Activated CD8-positive, alpha-beta T cell treated with anti-CD3 and anti-CD28 coated beads, Interleukin-2, amount 10 ng/mL, durations not matched to agents 7 days and 5 days (primary cell): Measurements from ENCODE around the gene TDP1. TPM values are rescaled to one million over a fixed set of nuclear protein-coding genes. Genes with fewer than 3 reads are reported as not detected.

Experiments
- ATAC-seq: fragments of 150-1000 bp; cut with Tn5 transposase; one replicate; pipeline ENCODE4 v1.10.0; 2021; ENCODE audit warnings: moderate library complexity
- CTCF ChIA-PET: fragments of 350-600 bp; sonication (Branson Sonifier 250); formaldehyde crosslinking; loops from one replicate; lab custom pipeline; 2021; ENCODE audit warnings: antibody characterized with exemption; lab: Charles Lee
- POLR2A ChIA-PET: fragments of 350-600 bp; sonication (Branson Sonifier 250); formaldehyde crosslinking; loops from one replicate; lab custom pipeline; 2021; ENCODE audit warnings: antibody characterized with exemption; lab: Charles Lee
- DNase-seq: peaks from one replicate; pipeline ENCODE4 v3.0.0-alpha.2; 2020
- H3K27ac Mint-ChIP-seq: one replicate; pipeline ENCODE4 v1.8.0; 2021; ENCODE audit warnings: mild to moderate bottlenecking, mixed read lengths
- H3K27me3 Mint-ChIP-seq: one replicate; pipeline ENCODE4 v1.8.0; 2021; ENCODE audit warnings: low read depth, mixed read lengths
- H3K36me3 Mint-ChIP-seq: one replicate; pipeline ENCODE4 v1.8.0; 2021; ENCODE audit warnings: low read depth, mixed read lengths
- H3K4me1 Mint-ChIP-seq: one replicate; pipeline ENCODE4 v1.8.0; 2021; ENCODE audit warnings: low read depth, mixed read lengths
- H3K4me3 Mint-ChIP-seq: one replicate; pipeline ENCODE4 v1.8.0; 2021; ENCODE audit warnings: mild to moderate bottlenecking, mixed read lengths
- H3K9me3 Mint-ChIP-seq: one replicate; pipeline ENCODE4 v1.8.0; 2022; ENCODE audit warnings: mixed read lengths; ENCODE audit not compliant: insufficient read depth
- total RNA-seq, 2 experiments: library from RNA; stranded (reverse); gene quantifications; one replicate each; pipeline ENCODE4 v1.2.3, GENCODE V29; 2021

TDP1 gene
- total RNA-seq, 2 experiments from 2014 or later: 82.0 to 89.7 TPM

- Mint-ChIP-seq H3K4me3 (no peak overlapping the region), H3K36me3 (no peaks in the 10 kb centered on the region), H3K9me3 (no peaks in the 10 kb centered on the region), H3K4me1 (peaks cover 4% of the 10 kb centered on the region), H3K27ac (no peak overlapping the region), H3K27me3 (peaks cover 2% of the 10 kb centered on the region)
- ChIA-PET CTCF (no interaction called here), POLR2A (no interaction called here)
- no peak for ATAC-seq
- DNase-seq: no peak
Observed at GRCh38 chr14:89918721-89919120, 37.0 kb upstream of the TDP1 start.

- H3K27ac Mint-ChIP-seq: no peak overlapping the region
- H3K4me3 Mint-ChIP-seq: no peak overlapping the region
- ChIA-PET POLR2A (no interaction called here), CTCF (no interaction called here)
- H3K4me1 Mint-ChIP-seq: peaks cover 2% of the 10 kb centered on the region
- no peaks in the 10 kb centered on the region for H3K27me3 Mint-ChIP-seq
- no peaks in the 10 kb centered on the region for H3K36me3 Mint-ChIP-seq
- DNase-seq (no peak), ATAC-seq (no peak)
- no peaks in the 10 kb centered on the region for H3K9me3 Mint-ChIP-seq
Observed at GRCh38 chr14:89920056-89920455, 35.7 kb upstream of the TDP1 start.

GRCh38 chr14:89921346-89921745 lies 34.4 kb upstream of the TDP1 start:
- ChIA-PET POLR2A (no interaction called here), CTCF (interaction anchor here (0.9 to 1.4 kb wide), 2 partner anchors 18 to 26 kb away, joined by 3 read pairs; no protein-coding TSS in a partner anchor)
- Mint-ChIP-seq H3K9me3 (no peaks in the 10 kb centered on the region), H3K4me1 (no peaks in the 10 kb centered on the region), H3K4me3 (no peak overlapping the region), H3K36me3 (no peaks in the 10 kb centered on the region), H3K27ac (no peak overlapping the region), H3K27me3 (no peaks in the 10 kb centered on the region)
- ATAC-seq (no peak), DNase-seq (no peak)

GRCh38 chr14:89922031-89922907 lies 33.5 kb upstream of the TDP1 start:
- ChIA-PET CTCF (interaction anchor here (0.8 to 1.4 kb wide), 4 partner anchors 11 to 895 kb away, joined by 3 read pairs; no protein-coding TSS in a partner anchor), POLR2A (no interaction called here)
- Mint-ChIP-seq H3K36me3 (no peaks in the 10 kb centered on the region), H3K4me1 (no peaks in the 10 kb centered on the region), H3K27me3 (no peaks in the 10 kb centered on the region), H3K9me3 (no peaks in the 10 kb centered on the region), H3K27ac (no peak overlapping the region), H3K4me3 (no peak overlapping the region)
- DNase-seq: no peak
- ATAC-seq: no peak

- no peak overlapping the region for H3K27ac Mint-ChIP-seq
- ATAC-seq (no peak), DNase-seq (no peak)
- ChIA-PET CTCF (no interaction called here), POLR2A (no interaction called here)
- no peaks in the 10 kb centered on the region for H3K36me3 Mint-ChIP-seq
- H3K9me3 Mint-ChIP-seq: no peaks in the 10 kb centered on the region
- no peaks in the 10 kb centered on the region for H3K4me1 Mint-ChIP-seq
- no peaks in the 10 kb centered on the region for H3K27me3 Mint-ChIP-seq
- H3K4me3 Mint-ChIP-seq: no peak overlapping the region
Observed at GRCh38 chr14:89924268-89924667, 31.5 kb upstream of the TDP1 start.

- H3K9me3 Mint-ChIP-seq: no peaks in the 10 kb centered on the region
- no peak overlapping the region for H3K27ac Mint-ChIP-seq
- H3K27me3 Mint-ChIP-seq: no peaks in the 10 kb centered on the region
- DNase-seq: no peak
- no peak overlapping the region for H3K4me3 Mint-ChIP-seq
- CTCF ChIA-PET: interaction anchor here (1.3 kb wide), 1 partner anchor 13 kb away, joined by 4 read pairs; no protein-coding TSS in a partner anchor
- POLR2A ChIA-PET: no interaction called here
- no peaks in the 10 kb centered on the region for H3K4me1 Mint-ChIP-seq
- peaks cover 2% of the 10 kb centered on the region for H3K36me3 Mint-ChIP-seq
- no peak for ATAC-seq
Observed at GRCh38 chr14:89926694-89927093, 29.0 kb upstream of the TDP1 start.

GRCh38 chr14:89927186-89927865 lies 28.4 kb upstream of the TDP1 start:
- Mint-ChIP-seq H3K4me3 (no peak overlapping the region), H3K27me3 (no peaks in the 10 kb centered on the region), H3K9me3 (no peaks in the 10 kb centered on the region), H3K36me3 (peaks cover 2% of the 10 kb centered on the region), H3K4me1 (no peaks in the 10 kb centered on the region), H3K27ac (no peak overlapping the region)
- DNase-seq (no peak), ATAC-seq (no peak)
- ChIA-PET CTCF (interaction anchor here (0.7 kb wide), 1 partner anchor 23 kb away, joined by 4 read pairs; no protein-coding TSS in a partner anchor), POLR2A (no interaction called here)

GRCh38 chr14:89933002-89933401 lies 22.7 kb upstream of the TDP1 start:
- ChIA-PET CTCF (interaction anchor here (1.4 to 1.6 kb wide), 3 partner anchors 18 to 302 kb away, joined by 3 to 5 read pairs (median 3); no protein-coding TSS in a partner anchor), POLR2A (interaction anchor here (0.6 to 0.7 kb wide), 2 partner anchors 10 to 32 kb away, joined by 3 read pairs; no protein-coding TSS in a partner anchor)
- Mint-ChIP-seq H3K4me1 (no peaks in the 10 kb centered on the region), H3K36me3 (peaks cover 2% of the 10 kb centered on the region), H3K9me3 (no peaks in the 10 kb centered on the region), H3K27ac (no peak overlapping the region), H3K27me3 (no peaks in the 10 kb centered on the region), H3K4me3 (no peak overlapping the region)
- no peak for DNase-seq
- no peak for ATAC-seq

- ChIA-PET CTCF (interaction anchor here (0.7 to 1.5 kb wide), 6 partner anchors 37 to 1269 kb away, joined by 3 to 10 read pairs (median 4); no protein-coding TSS in a partner anchor), POLR2A (no interaction called here)
- no peak overlapping the region for H3K27ac Mint-ChIP-seq
- H3K36me3 Mint-ChIP-seq: no peaks in the 10 kb centered on the region
- H3K9me3 Mint-ChIP-seq: no peaks in the 10 kb centered on the region
- no peak overlapping the region for H3K4me3 Mint-ChIP-seq
- H3K27me3 Mint-ChIP-seq: no peaks in the 10 kb centered on the region
- DNase-seq (no peak), ATAC-seq (no peak)
- H3K4me1 Mint-ChIP-seq: no peaks in the 10 kb centered on the region
Observed at GRCh38 chr14:89936654-89937185, 19.0 kb upstream of the TDP1 start.

- Mint-ChIP-seq H3K27ac (no peak overlapping the region), H3K27me3 (no peaks in the 10 kb centered on the region), H3K36me3 (no peaks in the 10 kb centered on the region), H3K9me3 (no peaks in the 10 kb centered on the region), H3K4me1 (no peaks in the 10 kb centered on the region), H3K4me3 (no peak overlapping the region)
- ChIA-PET POLR2A (no interaction called here), CTCF (interaction anchor here (1.3 kb wide), 1 partner anchor 12 kb away, joined by 4 read pairs; the partner anchor contains the start of gene EFCAB11)
- ATAC-seq (no peak), DNase-seq (no peak)
Observed at GRCh38 chr14:89941830-89942377, 13.8 kb upstream of the TDP1 start.

- DNase-seq (no peak), ATAC-seq (no peak)
- Mint-ChIP-seq H3K4me3 (no peak overlapping the region), H3K27ac (no peak overlapping the region), H3K9me3 (no peaks in the 10 kb centered on the region), H3K36me3 (peaks cover 17% of the 10 kb centered on the region), H3K27me3 (no peaks in the 10 kb centered on the region), H3K4me1 (no peaks in the 10 kb centered on the region)
- POLR2A ChIA-PET: interaction anchor here (1.1 kb wide), 1 partner anchor 9 kb away, joined by 4 read pairs; no protein-coding TSS in a partner anchor
- CTCF ChIA-PET: interaction anchor here (1.5 kb wide), 1 partner anchor 8 kb away, joined by 8 read pairs; no protein-coding TSS in a partner anchor
Observed at GRCh38 chr14:89947344-89947743, 8.4 kb upstream of the TDP1 start.
